Gastroesophageal sphincter (tissue), 3 donors: ENCODE results near the gene MAN2B1.

ENCODE experiments used
- CTCF ChIP-seq, 4 experiments: fragments of 200-600 bp in 2 of 4; fragments of 450-650 bp in 2 of 4; sonication (generic) in 1 of 4; IDR thresholded peaks; one replicate each; pipeline ENCODE4 v1.5.1; 2017 to 2019; ENCODE audit warnings: antibody characterized with exemption in 4 of 4, mild to moderate bottlenecking in 2 of 4, moderate library complexity in 2 of 4
- EP300 ChIP-seq: sonication (generic); formaldehyde crosslinking; IDR thresholded peaks from one replicate; pipeline ENCODE4 v1.6.1; 2017; ENCODE audit warnings: antibody characterized with exemption, mild to moderate bottlenecking
- POLR2A ChIP-seq, 2 donors: fragments of 450-650 bp; IDR thresholded peaks; one replicate each; pipeline ENCODE4 v1.6.1; 2017; ENCODE audit warnings: antibody characterized with exemption in 2 of 2, mild to moderate bottlenecking in 2 of 2, moderate library complexity in 1 of 2
- POLR2AphosphoS5 ChIP-seq: sonication (generic); formaldehyde crosslinking; IDR thresholded peaks from one replicate; pipeline ENCODE4 v1.6.1; 2017; ENCODE audit warnings: antibody characterized with exemption

GRCh38 chr19:12670159-12670928, 3.8 kb upstream of the MAN2B1 start:
- no peak for TF ChIP-seq CTCF (IDR thresholded peaks at IDR 0.05)
- no peak for TF ChIP-seq POLR2A (IDR thresholded peaks at IDR 0.05)
- no peak for TF ChIP-seq POLR2AphosphoS5
- TF ChIP-seq EP300 = no peak
